Stimulated activated CD4-positive, alpha-beta T cell treated with anti-CD3 and anti-CD28 coated beads, TNF-alpha, amount 100 ng/mL, for 24 hours (primary cell): ENCODE results near the gene DEFB113.

ENCODE experiments used
- DNase-seq, 3 experiments: peaks; one replicate each; pipeline ENCODE4 v3.0.0-alpha.2; 2020; ENCODE audit warnings: low read depth in 3 of 3

DEFB113 gene

GRCh38 chr6:49935387-49935786 is 34.0 kb downstream of the DEFB113 start:
- DNase-seq, result no peak

- DNase-seq, result no peak
These were observed 34.7 kb downstream of the DEFB113 start for GRCh38 chr6:49934770-49935169.

GRCh38 chr6:49933526-49933925 is 35.9 kb downstream of the DEFB113 start:
- DNase-seq, result no peak

GRCh38 chr6:49929340-49929739 is 40.1 kb downstream of the DEFB113 start:
- DNase-seq, result no peak

GRCh38 chr6:49923826-49924225 is 45.6 kb downstream of the DEFB113 start:
- no peak for DNase-seq

- no peak for DNase-seq
These were observed 49.3 kb downstream of the DEFB113 start for GRCh38 chr6:49919935-49920644.

GRCh38 chr6:49919261-49919660 is 50.2 kb downstream of the DEFB113 start:
- no peak for DNase-seq

GRCh38 chr6:49918787-49919186 is 50.6 kb downstream of the DEFB113 start:
- DNase-seq, result no peak
